Measurements from ENCODE around the gene DNM3.

The DNM3 gene

DNA sequence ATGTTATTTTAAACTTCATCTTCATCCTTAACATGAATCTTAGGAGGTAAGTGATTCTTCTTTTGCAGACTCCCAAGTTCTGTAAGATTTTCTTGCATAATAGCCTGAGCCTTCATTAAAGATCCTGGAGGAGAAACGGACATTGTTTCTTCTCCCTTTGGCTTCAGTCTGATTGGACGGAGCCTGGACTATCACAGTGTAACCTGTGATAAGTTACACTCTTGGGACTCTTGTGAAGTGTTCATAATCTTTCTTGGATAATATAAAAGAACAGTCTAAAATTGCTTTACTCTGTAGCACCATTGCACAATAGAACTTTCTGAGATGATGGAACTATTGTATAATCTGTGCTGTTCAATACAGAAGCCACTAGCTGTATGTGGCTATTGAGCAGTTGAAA lies 244.8 kb downstream of the DNM3 start:
- in situ Hi-C loops (cut with MboI; ENCODE audit: low sequenced_read_pairs) = no loop called here

DNA sequence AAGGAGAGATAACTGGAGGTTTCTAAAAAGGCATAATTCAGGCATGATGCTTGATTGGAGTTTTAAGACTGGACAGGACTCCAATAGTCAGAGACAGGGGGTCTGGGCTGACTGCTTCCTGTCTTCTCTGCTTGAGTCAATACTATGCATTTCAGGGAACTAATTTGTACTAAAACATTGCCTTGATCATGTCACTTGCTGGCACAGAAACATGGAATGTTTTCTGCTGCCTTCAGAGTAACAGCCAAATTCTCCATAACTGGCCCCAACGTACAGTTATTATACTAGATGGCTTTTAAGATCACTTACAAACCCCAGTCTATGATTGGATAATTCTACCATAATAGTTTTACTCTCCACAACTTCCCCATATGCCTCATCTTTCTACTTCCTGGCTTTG lies 247.0 kb downstream of the DNM3 start:
- in situ Hi-C loops (cut with MboI; ENCODE audit: low sequenced_read_pairs) = no loop called here

- in situ Hi-C loops (cut with MboI; ENCODE audit: low sequenced_read_pairs) = no loop called here
These were observed 248.6 kb downstream of the DNM3 start for GRCh38 chr1:172089768-172090510.

- in situ Hi-C loops (cut with MboI; ENCODE audit: low sequenced_read_pairs) = no loop called here
These were observed 249.2 kb downstream of the DNM3 start for GRCh38 chr1:172090511-172090817.

- in situ Hi-C loops (cut with MboI; ENCODE audit: low sequenced_read_pairs) = no loop called here
These were observed 254.5 kb downstream of the DNM3 start for GRCh38 chr1:172095846-172096245.

DNA sequence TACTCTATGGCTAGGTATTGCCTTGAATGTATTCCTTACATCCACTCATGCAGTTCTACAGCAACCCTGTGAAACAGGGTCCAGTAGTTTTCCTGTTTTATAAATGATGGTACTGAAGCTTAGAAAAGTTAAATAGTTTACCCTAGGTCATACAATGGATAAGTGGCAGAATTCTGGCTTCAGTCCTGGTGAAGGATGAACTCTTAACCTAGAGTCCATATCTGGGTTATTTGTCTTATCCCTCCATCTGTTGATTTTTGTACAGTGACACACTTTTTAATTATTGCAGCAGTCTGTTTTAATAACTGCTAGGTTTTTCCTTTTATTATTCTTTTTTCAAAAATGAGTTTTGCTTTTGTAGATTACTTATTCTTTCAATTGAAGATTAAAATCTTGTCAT lies 263.9 kb downstream of the DNM3 start:
- in situ Hi-C loops (cut with MboI; ENCODE audit: low sequenced_read_pairs) = no loop called here

DNA sequence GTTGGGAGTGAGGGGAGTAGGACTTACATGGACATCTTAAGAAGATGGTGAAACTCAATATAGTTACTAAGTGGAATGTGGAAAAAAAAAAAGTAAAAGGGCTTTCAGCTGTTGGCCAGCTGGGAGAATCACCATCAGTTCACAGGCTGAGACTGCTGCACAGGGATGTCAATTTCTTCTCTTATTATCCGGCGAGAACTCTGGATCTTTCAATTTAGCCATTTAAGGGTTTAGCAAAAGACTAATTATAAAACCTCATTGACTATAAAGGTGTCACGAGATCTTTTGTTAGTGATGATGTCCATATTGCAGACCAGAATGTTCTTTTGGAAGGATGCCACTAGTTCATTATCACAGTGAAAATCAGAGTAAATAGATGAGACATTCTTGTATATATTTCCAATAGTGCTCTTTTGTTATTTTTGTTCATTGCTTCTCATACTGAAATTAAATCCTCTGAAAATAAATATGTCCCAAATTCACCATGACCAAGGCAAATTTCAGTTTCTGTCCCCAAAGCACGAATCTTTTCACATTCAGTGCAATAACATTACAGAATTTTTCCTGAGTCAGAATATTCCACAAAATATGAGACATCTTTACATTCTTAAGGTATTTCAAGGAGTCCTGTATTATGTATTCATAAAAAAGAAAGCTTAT lies 266.1 kb downstream of the DNM3 start:
- in situ Hi-C loops (cut with MboI; ENCODE audit: low sequenced_read_pairs) = no loop called here

GRCh38 chr1:172108161-172108893 lies 267.0 kb downstream of the DNM3 start:
- in situ Hi-C loops (cut with MboI; ENCODE audit: low sequenced_read_pairs) = no loop called here

DNA sequence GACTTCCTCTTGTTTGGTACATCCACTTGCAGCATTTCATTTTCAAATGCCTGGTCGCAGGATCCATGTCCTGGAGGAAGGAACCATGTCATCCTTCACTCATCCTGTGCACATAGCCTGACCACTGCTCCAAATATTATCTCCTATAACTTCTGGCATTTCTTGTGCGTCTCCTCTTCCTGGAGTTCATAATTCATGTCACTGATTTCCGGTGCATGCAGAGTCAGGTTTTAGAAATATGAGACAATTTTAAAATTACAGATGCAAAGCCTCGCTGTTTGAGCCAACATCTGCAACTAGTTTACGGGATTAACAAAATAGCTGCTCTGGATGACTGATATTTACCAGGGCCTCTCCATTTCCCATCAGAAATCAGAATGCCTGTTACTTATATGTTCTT lies 268.1 kb downstream of the DNM3 start:
- in situ Hi-C loops (cut with MboI; ENCODE audit: low sequenced_read_pairs) = no loop called here

GRCh38 chr1:172112576-172112975 lies 271.3 kb downstream of the DNM3 start:
- in situ Hi-C loops (cut with MboI; ENCODE audit: low sequenced_read_pairs) = no loop called here

DNA sequence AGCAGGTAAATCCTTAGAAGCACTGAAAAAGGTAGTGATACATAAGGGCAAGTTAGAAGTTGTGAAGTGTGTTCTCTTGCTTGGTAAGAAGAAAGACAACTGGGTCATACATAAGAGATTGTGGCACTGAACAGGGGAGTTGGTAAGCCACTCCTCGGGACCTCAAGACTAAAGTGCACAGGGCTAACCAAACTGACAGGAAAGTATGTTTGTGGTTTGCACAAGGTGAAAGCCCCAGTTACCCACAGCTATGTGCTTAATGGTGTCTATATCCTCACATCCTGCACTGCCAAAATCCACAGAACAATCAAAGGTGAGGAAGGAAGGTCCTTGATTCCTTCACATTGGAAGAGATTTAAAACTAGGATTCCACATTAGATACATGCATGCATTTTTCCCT lies 276.5 kb downstream of the DNM3 start:
- in situ Hi-C loops (cut with MboI; ENCODE audit: low sequenced_read_pairs) = no loop called here

DNA sequence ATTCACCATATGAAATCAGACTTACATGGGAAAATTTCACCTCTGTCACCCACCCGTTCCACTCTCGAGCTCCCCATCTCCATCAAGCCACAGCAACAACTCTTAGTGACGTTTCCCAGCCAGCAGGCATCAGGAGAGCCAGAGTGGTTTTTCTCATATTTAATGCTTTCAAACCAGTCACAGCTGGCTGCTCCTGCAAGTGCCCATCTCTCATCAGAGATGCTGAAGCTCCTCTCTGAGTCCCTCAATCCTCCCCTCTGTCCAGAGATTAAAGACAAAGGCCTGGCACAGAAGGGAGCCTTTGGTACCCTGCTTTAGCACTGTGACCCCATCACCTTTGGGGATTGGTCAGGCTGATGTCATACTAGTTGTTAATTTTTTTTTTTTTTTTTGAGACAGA lies 277.3 kb downstream of the DNM3 start:
- in situ Hi-C loops (cut with MboI; ENCODE audit: low sequenced_read_pairs) = no loop called here

DNA sequence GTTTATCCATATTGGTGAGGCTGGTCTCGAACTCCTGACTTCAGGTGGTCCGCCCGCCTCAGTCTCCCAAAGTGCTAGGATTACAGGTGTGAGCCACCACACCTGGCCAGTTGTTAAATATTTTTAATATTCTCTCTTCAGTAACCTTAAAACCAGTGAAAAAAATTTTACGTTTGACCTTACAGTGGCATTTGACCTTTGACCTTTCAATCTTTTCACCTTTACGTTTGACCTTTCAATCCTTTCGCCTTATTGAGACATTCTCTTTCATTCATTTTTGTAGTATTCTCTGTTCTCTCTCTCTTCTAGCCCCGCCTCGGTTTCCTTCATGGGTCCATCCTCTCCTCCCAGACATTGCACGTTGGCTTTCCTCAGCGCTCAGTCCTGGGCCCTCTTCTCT lies 277.9 kb downstream of the DNM3 start:
- in situ Hi-C loops (cut with MboI; ENCODE audit: low sequenced_read_pairs) = no loop called here

GRCh38 chr1:172120381-172120780 lies 279.1 kb downstream of the DNM3 start:
- in situ Hi-C loops (cut with MboI; ENCODE audit: low sequenced_read_pairs) = no loop called here

DNA sequence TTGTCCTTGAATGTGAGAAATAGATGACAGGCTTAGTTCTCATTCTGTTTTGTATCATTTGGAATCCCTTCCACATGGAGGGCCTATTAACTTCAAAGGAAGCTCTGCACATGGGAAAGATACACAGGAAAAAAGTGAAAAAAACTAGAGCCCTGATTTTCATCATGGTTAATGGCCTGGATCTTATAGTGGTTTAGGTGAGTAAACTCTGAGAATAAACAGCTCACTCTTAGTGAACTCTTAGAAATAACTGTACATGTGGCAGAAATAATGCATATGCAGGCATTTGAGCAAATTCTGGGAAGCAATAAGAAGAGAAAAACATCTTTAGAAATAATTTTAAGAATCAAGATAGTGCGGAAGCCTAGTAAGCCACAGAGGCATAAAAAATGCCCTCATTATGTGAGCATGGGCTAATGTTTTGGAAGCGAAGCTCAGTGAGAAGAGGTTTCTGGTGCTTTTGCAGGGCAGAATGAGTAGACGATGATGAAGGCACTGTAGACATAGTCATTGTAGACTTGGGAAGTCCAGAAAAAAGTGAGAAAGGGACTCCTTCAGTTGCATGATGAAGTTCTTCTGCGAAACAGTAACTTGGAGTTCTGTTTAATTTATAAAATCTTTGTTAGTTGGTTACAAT lies 279.9 kb downstream of the DNM3 start:
- in situ Hi-C loops (cut with MboI; ENCODE audit: low sequenced_read_pairs) = no loop called here

- in situ Hi-C loops (cut with MboI; ENCODE audit: low sequenced_read_pairs) = no loop called here
These were observed 281.1 kb downstream of the DNM3 start for GRCh38 chr1:172122381-172122780.

DNA sequence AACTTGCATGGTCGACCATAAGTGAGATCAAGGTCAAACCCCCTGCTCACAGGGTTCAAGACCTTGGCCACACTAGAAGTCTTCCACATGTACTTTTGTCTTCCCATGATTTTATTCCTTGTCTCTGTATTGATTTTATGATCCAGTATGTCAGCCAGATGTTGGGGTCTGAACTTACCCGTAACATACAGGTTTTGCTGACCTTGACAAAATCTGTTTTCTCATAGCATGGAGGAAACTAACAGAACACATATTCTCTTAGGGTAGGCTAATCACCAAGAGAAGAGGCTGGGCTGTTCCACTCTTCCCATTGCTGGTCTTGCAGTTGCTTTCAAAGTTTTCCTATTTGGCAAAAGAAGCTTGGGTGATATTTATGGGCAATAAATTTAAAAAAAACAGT lies 284.0 kb downstream of the DNM3 start:
- in situ Hi-C loops (cut with MboI; ENCODE audit: low sequenced_read_pairs) = no loop called here

- in situ Hi-C loops (cut with MboI; ENCODE audit: low sequenced_read_pairs) = no loop called here
These were observed 284.6 kb downstream of the DNM3 start for GRCh38 chr1:172125812-172126430.

DNA sequence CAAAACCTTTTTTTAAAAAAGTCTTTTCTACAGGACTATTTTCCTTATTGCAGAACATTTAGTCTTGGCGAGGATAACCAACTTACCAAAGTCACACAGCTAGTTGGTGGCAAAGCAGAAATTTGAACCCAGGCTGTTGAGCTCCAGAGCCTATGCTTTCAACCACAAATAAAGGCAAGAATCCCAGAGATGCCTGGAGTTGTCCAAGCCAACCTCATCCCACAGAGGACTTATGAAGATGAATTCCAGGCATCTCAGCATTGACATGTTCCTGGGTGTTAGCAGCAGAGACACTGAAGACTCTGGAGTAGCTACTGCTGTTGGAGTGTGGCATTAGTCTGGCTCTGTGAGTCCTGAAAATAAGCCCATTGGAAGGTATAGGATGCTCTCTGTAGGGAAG lies 291.5 kb downstream of the DNM3 start:
- in situ Hi-C loops (cut with MboI; ENCODE audit: low sequenced_read_pairs) = no loop called here

GRCh38 chr1:172134087-172134731 lies 292.9 kb downstream of the DNM3 start:
- in situ Hi-C loops (cut with MboI; ENCODE audit: low sequenced_read_pairs) = no loop called here

Data from HL-60/S4 treated with phorbol 12-myristate 13-acetate at 8.2 ng/mL for 4 days and 3 days (cell line).